OCI-LY7 (cell line): ENCODE data around the gene FAM240A.

Experiments
- CTCF ChIP-seq: fragments of 200-600 bp; sonication (generic); conservative IDR thresholded peaks from 2 replicates; pipeline ENCODE4 v1.5.1; 2014; ENCODE audit warnings: mild to moderate bottlenecking, antibody characterized with exemption, low read length, moderate library complexity, mixed read lengths
- EZH2phosphoT487 ChIP-seq: fragments of 200-600 bp; sonication (generic); IDR thresholded peaks from 2 replicates; pipeline ENCODE4 v1.6.1; 2018; ENCODE audit warnings: low read depth, borderline replicate concordance, mild to moderate bottlenecking, mixed run types, antibody characterized with exemption, low read length, moderate library complexity, mixed read lengths

- TF ChIP-seq EZH2phosphoT487 (no peak), CTCF (no peak)
These were observed 49.7 kb downstream of the FAM240A start for GRCh38 chr3:46661776-46662766.
